Mucosa of stomach (tissue), 1 donor: ENCODE data around the gene INTS1.

Source experiments
- H3K27me3 ChIP-seq: one replicate; pipeline ENCODE4 v1.7.0; 2013; ENCODE audit warnings: mild to moderate bottlenecking, low read length; ENCODE audit not compliant: control insufficient read depth, insufficient read depth
- H3K36me3 ChIP-seq: one replicate; pipeline ENCODE4 v1.7.0; 2013; ENCODE audit warnings: low read length; ENCODE audit not compliant: control insufficient read depth, insufficient read depth
- H3K4me1 ChIP-seq: one replicate; pipeline ENCODE4 v1.7.0; 2013; ENCODE audit warnings: mild to moderate bottlenecking, low read length; ENCODE audit not compliant: control insufficient read depth, insufficient read depth
- H3K4me3 ChIP-seq: one replicate; pipeline ENCODE4 v1.7.0; 2013; ENCODE audit warnings: low read length
- H3K9ac ChIP-seq: one replicate; pipeline ENCODE4 v1.7.0; 2013; ENCODE audit warnings: mild to moderate bottlenecking, low read length, moderate library complexity
- H3K9me3 ChIP-seq: one replicate; pipeline ENCODE4 v1.7.0; 2013; ENCODE audit warnings: mild to moderate bottlenecking, low read length, moderate library complexity; ENCODE audit not compliant: control insufficient read depth
- donor health status: Pancreatic carcinoma.

The INTS1 gene

DNA sequence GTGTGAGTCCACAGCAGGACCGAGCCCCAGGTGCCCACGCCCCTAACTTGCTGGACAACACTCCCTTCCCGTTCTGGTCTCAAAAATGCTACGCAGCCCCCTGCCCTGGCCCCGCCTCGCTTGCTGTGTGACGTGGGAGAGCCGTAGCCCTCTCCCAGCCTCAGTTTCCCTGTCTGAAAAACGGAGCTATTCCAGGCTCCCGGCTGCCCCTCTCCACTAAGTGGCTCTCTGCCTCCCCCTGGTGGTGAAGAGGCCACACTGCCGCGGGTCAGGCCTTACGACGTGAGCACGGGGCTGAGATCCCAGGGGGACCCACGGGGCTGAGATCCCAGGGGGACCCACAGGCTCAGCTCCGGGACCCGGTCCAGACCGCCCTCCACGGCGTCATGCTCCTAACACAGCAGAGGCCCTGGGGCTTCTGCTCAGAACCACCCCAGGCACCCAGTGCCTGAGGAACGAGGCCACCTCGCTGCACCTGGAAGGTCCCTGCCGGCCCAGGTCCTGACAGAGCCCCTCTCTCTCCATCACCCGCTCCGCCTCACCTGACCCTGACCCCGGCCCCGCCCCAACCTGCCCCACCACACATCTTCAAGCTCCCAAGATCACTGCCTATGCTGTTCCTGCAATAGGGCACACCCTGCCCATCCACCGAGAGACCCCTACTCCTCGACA, 71.6 kb downstream of the INTS1 start:
- H3K9me3 ChIP-seq, result no peaks in the 10 kb centered on the region
- peaks cover 5% of the 10 kb centered on the region for H3K36me3 ChIP-seq
- no peak overlapping the region for H3K9ac ChIP-seq
- H3K27me3 ChIP-seq, result peaks cover 21% of the 10 kb centered on the region
- no peak overlapping the region for H3K4me3 ChIP-seq
- H3K4me1 ChIP-seq, result peaks cover 12% of the 10 kb centered on the region

DNA sequence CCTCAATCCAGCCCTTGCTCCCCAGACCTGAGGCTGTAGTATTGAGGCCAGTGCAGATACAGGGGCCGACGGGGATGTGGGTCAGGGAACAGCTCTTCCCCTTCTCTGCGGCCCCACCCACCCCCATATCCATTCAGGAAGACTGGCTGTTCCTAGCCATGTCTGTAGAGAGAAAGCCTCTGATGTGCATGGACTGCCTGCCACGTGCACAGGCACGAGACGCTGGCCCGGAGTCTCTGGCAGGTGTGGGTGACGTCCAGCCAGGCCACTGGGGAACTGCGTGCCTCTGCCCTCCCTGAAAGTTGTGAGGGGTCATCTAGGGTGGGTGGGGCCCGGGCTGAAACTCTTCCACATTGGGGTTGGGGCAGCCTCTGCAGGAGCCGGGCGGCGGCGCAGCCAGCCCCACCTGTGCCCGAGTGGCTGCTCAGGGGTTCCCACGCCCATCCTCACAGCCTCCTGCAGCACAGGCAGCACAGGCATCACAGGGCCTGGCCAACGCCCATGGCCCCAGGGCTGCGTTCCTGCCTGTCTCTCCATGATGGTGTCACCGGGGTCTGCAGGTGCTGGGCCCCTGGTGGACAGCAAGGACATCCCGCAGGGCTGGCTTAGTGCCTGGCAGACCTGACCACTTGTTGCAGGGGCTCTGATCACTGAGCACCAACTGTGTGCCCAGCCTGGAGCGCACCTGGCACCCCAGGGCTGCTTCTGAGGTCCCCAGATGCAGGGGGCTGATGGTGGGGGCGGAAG, 72.4 kb downstream of the INTS1 start:
- H3K27me3 ChIP-seq, result peaks cover 21% of the 10 kb centered on the region

DNA sequence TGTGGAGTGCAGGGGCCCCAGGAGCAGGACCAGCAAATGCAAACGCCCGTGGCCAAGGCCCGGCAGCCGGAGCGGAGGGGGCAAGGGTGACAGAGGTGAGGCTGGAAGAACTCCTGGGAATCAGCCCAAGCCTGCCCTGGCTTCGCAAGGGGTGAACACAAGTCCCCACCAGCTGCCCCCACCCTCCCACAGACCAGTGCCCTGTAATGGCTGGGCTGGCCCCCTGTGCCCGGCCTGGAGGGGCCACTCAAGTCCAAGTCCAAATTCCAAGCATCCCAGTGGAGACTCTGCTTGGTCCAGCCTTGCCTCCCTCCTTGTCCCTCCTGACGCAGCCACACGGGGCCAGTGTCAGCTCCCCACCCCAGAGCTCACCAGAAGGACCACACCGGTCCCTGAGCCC, 73.0 kb downstream of the INTS1 start:
- H3K9me3 ChIP-seq, result no peaks in the 10 kb centered on the region
- peaks cover 21% of the 10 kb centered on the region for H3K27me3 ChIP-seq
- no peak overlapping the region for H3K4me3 ChIP-seq
- peaks cover 5% of the 10 kb centered on the region for H3K36me3 ChIP-seq
- peaks cover 12% of the 10 kb centered on the region for H3K4me1 ChIP-seq
- H3K9ac ChIP-seq, result no peak overlapping the region

More for the DNA sequence above, 72.4 kb downstream of the INTS1 start:
- no peak overlapping the region for H3K4me3 ChIP-seq
- peaks cover 5% of the 10 kb centered on the region for H3K36me3 ChIP-seq
- no peak overlapping the region for H3K9ac ChIP-seq
- peaks cover 12% of the 10 kb centered on the region for H3K4me1 ChIP-seq
- no peaks in the 10 kb centered on the region for H3K9me3 ChIP-seq

DNA sequence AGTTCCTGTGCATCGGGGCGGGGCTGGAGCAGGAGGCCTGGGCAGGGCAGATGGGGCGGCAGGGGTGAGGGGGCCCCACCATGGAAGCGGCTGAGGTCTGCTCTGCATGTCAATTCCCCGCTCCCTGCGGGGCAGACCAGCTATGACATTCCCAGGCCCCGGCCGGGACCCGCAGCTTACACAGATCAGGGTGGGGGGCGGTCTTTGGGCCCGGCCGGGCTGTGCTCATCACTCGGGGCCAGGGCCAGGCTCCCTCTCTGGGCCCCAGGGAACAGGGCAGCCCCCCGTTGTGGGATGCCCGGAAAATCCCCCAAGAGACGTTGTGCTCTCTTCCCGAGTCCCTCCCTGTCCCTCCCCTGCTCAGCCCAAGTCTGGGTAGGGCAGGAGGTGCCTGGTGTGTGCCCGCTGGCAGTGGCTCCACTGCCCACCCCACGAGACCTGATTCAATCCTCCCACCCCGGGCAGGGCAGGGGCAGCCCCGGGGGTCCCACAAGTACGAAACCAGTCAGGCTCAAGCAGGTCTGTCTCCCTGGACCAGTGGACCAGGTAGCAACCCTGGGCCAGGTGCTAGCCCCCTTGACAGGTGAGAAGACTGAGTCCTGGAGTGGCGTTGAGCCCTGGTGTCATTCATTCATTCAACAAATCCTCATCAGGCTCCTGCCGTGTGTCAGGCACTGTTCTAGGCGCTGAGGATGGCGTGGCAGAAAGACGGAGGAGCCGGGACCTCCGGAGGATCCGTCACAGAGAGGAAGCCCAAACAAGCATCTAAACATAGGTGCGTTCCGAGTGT, 73.9 kb downstream of the INTS1 start:
- Histone ChIP-seq H3K4me1 (peaks cover 12% of the 10 kb centered on the region), H3K4me3 (no peak overlapping the region), H3K27me3 (peaks cover 21% of the 10 kb centered on the region), H3K9ac (no peak overlapping the region), H3K36me3 (peaks cover 5% of the 10 kb centered on the region), H3K9me3 (no peaks in the 10 kb centered on the region)

DNA sequence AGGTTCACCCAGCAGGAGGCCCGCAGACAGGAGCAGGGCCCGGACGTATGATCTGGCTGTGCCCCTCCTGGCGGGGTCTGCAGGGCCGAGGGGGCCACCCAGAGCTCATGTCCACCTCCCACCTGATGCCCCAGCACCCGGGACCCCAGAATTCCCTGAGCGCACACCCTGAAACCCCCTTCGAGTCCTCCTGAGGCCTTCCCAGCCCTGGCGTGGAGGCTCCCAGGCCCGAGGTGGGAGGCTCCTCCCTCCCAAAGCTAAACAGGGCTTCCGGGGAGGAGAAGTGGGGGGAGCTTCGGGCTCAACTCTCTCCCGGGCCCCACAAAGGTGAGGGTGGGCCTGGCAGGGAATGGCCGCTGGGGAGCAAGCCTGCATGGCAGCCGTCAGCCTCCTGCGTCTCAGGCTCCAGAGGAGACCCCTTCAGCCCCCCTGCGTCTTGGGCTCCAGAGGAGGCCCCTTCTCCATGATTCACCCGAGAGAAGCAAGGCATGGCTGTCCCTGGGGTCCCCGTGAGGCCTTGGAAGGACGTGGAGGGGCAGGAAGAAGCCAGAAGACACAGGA, 75.2 kb downstream of the INTS1 start:
- peaks cover 4% of the 10 kb centered on the region for H3K36me3 ChIP-seq
- H3K4me3 ChIP-seq, result no peak overlapping the region
- H3K4me1 ChIP-seq, result peaks cover 12% of the 10 kb centered on the region
- peaks cover 21% of the 10 kb centered on the region for H3K27me3 ChIP-seq
- H3K9ac ChIP-seq, result no peak overlapping the region
- no peaks in the 10 kb centered on the region for H3K9me3 ChIP-seq

DNA sequence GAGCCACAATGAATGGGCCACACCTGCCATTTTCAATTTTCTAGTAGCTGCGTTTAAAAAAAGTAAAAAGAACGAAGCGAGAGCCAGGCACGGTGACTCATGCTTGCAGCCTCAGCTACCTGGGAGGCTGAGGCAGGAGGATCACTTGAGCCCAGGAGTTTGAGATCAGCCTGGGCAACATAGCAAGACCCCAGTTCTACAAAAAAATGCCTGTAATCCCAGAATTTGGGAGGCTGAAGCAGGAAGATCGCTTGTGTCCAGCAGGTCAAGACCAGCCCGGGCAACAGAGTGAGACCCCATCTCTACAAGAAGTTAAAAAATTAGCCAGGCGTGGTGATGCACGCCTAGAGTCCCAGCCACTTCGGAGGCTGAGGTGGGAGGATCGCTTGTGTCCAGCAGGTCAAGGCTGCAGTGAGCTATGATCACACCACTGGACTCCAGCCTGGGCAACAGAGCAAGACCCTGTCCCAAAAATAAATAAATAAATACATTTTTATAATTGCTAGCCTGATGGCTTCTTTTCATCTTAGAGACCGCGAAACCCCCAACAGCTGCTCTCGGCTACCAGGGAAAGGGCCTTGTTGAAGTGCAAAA, 77.0 kb downstream of the INTS1 start:
- no peaks in the 10 kb centered on the region for H3K9me3 ChIP-seq
- peaks cover 32% of the 10 kb centered on the region for H3K27me3 ChIP-seq
- H3K4me3 ChIP-seq, result no peak overlapping the region
- no peaks in the 10 kb centered on the region for H3K36me3 ChIP-seq
- peaks cover 2% of the 10 kb centered on the region for H3K4me1 ChIP-seq
- H3K9ac ChIP-seq, result no peak overlapping the region

DNA sequence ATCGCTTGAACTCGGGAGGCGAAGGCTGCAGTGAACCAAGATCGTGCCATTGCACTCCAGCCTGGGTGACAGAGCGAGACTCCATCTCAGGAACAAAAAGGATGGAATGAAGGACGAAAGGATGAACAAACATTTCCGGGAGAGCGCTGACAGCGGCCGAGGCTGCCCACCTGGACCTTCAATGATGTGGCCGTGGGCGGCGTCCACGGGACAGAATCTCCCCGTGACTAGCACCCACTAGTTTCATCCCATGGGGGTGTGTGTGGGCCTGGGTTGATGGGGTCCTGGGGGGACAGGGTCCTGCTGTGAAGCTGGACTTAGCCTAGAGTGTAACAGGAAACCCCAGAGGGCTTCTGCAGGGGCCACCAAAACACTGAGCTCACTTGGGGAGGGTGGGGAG, 77.7 kb downstream of the INTS1 start:
- H3K36me3 ChIP-seq, result no peaks in the 10 kb centered on the region
- H3K9me3 ChIP-seq, result no peaks in the 10 kb centered on the region
- H3K27me3 ChIP-seq, result peaks cover 36% of the 10 kb centered on the region
- no peak overlapping the region for H3K9ac ChIP-seq
- no peaks in the 10 kb centered on the region for H3K4me1 ChIP-seq
- H3K4me3 ChIP-seq, result no peak overlapping the region

DNA sequence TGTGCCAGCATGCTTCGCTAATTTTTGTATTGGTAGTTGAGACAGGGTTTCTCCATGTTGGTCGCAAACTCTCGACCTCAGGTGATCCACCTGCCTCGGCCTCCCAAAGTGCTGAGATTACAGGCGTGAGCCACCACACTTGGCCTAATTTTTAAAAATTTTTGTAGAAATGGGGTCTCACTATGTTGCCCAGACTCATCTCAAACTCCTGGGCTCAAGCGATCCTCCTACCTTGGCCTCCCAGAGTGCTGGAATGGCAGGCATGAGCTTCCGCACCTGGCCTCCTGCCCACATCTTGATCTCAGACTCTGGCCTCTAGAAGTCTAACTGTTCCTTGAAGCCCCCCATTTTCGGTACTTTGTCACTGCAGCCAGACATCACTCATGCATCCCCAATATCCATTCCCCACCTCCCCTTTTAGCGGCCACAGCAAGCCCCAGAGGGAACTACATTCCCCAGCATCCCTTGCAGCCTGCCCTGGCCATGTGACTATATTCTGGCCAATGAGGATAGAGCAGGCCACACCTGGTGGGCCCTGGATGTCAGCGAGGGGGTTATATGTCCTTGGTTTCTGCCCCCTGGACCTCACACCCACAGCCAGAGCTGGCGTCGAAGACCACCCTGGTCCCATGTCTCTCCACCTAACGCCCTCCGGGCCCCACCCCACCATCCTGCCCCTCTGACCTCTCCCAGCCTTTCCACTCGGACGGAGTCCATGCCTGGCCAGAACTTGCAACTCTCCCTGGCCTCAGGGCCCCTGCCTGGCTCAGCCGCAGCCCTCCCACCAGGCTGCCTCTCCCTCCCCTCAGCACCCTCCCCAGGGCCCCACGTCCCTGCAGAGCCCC, 78.7 kb downstream of the INTS1 start:
- H3K9ac ChIP-seq, result no peak overlapping the region
- no peaks in the 10 kb centered on the region for H3K9me3 ChIP-seq
- no peaks in the 10 kb centered on the region for H3K36me3 ChIP-seq
- H3K4me3 ChIP-seq, result no peak overlapping the region
- H3K4me1 ChIP-seq, result no peaks in the 10 kb centered on the region
- H3K27me3 ChIP-seq, result peaks cover 33% of the 10 kb centered on the region

DNA sequence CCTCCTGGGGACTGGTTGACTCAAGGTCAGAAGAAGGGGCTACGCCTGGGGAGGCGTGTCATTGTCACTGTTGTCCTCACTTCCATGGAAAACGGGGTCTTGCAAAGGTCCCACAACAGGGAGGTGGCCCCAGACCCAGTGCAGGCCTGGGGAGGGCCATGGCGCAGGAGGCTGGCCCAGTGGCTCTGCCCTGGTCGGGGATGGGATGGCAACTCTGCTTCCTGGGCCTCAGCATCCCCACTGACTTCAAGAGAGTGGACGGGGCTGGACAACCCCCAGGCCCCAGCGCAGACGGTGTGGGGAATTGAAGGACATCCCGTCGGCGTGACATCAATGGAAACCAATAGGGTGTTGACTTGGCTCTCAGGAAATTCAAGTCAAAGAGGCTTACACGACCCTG, 80.1 kb downstream of the INTS1 start:
- Histone ChIP-seq H3K36me3 (no peaks in the 10 kb centered on the region), H3K4me1 (no peaks in the 10 kb centered on the region), H3K27me3 (peaks cover 24% of the 10 kb centered on the region), H3K4me3 (no peak overlapping the region), H3K9me3 (no peaks in the 10 kb centered on the region), H3K9ac (no peak overlapping the region)

DNA sequence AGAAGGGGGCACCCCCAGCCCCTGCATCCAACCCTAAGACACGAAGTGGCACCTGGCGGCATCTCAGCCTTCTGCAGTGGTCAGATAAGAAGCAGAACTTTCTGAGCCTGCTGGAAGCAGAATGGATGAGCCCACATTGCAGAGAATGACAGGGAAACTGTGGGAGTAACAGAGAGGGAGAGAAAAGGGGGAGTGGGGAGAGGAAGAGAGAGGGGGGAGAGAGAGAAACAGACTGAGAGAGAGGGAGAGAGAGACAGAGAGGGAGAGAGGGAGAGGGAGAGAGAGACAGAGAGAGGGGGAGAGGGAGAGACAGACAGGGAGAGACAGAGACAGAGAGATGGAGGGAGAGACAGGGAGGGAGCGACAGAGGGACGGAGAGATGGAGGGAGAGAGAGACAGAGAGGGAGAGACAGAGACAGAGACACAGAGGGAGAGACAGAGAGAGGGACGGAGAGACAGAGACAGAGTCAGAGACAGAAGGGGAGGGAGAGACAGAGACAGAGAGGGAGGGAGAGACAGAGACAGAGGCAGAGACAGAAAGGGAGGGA, 80.9 kb downstream of the INTS1 start:
- Histone ChIP-seq H3K9me3 (no peaks in the 10 kb centered on the region), H3K27me3 (peaks cover 20% of the 10 kb centered on the region), H3K4me1 (no peaks in the 10 kb centered on the region), H3K4me3 (no peak overlapping the region), H3K9ac (no peak overlapping the region), H3K36me3 (no peaks in the 10 kb centered on the region)
